HG02938 (cell line): ENCODE results near the gene STARD13.
"Not testable (repeated sequence)": the region's sequence is repeated elsewhere in the genome, so short reads cannot be mapped to it uniquely, and the experiment has no call there.

ENCODE experiments used
- ATAC-seq: cut with Tn5 transposase; IDR thresholded peaks from one replicate; pipeline ENCODE4 v1.9.1; 2021; ENCODE audit warnings: mild to moderate bottlenecking, moderate library complexity; ENCODE audit not compliant: unreplicated experiment

The STARD13 gene

DNA sequence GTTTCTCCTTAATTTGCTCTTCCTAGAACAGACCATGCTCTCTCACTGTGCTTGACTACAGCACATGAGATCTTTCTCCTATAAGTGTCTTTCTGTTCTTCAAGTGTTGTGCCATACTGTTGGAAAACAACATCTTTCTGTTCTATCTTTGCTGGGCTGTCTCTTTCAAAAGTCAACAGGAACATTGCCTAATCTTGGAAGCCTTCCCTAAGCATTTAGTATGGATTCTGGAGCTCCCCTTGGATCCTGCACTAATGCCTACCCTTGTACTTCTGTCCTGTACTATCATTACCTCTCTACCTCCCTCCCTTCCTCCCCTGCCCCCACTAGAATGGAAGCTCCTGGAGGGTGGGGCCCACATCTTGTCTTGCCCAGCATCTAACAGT is 26.8 kb downstream of the STARD13 start:
- no peak for ATAC-seq

DNA sequence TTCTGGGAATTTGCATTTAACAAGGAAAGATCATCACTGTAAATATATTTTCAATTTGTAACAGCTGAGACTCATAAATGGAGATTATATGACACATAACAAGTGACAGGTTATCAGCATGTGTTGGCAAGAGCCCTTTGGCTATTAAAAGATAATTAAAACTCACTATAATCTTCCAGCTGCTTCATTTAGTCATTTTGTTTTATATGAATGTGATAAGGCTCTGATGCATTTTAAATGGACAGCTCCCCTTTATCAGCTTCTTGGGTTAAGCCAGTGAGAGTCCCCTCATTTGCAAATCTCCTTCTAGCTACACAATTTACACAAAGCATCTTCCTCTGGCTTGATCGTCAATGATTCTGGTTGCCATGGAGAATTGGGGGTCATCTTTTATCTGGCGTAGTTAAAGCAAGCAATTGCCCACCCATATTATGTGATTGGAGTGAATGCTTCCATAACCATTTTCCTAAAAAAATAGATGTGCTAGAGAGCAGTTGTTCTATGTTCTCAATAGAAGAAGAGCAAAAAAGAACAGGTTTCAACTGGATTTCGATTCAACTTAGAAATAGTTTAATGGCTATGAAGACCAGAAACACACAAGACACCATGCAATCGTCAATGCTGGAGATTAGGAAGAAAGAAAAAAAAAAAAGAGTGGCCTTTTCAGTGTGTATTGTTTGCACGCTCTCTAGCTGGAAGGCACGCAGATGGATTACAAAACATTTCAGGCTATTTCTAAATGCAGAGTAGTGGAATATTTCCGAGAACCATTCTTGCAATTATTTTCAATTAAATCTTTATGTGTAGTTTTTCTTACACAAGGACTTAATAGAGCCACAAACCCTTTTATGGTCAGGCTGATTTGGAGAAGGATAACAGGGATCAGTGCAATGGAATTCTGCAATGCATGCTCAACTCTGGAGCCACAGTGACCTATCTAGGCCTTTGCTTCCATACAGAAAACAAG is 27.4 kb downstream of the STARD13 start:
- ATAC-seq, result no peak

- ATAC-seq, result no peak
Observed at GRCh38 chr13:33256148-33256840, 29.3 kb downstream of the STARD13 start.

- no peak for ATAC-seq
Observed at GRCh38 chr13:33252135-33252534, 33.4 kb downstream of the STARD13 start.

DNA sequence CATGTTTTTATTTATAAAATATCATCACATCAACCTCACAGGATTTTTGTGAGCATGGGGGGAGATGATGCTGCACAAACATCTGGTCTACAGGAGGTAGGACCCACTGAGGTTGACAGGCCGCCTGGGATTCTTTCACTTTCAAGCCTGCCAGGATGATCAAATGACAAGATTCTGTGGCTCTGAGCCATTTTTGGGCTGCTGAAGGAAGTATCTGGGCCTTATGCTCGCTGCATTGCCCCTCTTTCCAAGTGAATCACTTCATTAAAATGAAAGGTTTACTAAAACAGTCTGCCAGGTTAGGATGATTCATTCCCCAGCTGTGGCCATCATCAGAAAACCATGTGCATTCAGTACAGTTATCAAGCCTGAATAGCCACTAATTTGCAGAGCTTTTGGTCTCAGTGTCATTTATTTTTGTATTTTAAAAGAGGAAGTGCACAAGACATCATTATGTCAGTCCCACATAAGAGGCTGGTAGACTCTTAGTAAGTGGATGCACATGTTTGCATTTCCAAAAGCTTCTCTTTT is 34.4 kb downstream of the STARD13 start:
- ATAC-seq, result peak; percentile 82

DNA sequence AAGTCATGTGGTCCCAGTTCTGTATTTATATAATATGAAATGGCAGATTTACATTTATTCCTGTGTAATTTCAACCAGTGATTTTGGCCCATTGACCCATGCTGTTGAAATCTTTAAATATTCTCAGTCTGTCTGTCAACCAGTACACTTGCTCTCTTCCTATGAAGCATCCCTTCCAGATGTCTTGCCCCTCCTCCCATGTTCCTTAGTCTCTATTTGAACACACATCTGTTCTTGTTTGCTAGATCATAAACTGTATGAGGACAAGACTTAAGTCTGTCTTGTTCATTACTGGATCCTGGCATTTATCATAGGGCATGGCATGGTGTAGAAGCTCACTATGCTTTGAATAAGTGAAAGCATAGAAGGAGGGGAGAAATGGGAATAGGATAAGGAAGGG is 34.9 kb downstream of the STARD13 start:
- ATAC-seq, result no peak

DNA sequence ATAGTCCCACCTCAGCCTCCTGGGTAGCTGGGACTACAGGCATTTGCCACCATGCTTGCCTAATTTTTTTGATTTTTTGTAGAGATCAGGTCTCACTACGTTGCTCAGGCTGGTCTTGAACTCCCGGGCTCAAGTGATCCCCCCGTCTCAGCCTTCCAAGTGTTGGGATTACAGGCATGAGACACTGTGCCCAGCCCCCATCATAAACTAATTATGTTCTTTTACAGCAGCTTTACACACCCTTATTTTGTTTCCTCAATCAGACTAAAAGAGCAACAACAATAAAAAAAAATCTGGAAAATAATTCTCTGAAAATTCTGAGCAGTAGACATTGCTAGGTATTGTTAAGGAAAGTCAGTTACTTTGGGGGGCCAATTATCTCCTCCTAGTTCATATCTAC is 35.7 kb downstream of the STARD13 start:
- no peak for ATAC-seq

- no peak for ATAC-seq
Observed at GRCh38 chr13:33249066-33249465, 36.5 kb downstream of the STARD13 start.

GRCh38 chr13:33245505-33246158 is 39.9 kb downstream of the STARD13 start:
- ATAC-seq, result no peak

GRCh38 chr13:33244907-33245287 is 40.7 kb downstream of the STARD13 start:
- no peak for ATAC-seq

GRCh38 chr13:33244210-33244906 is 41.2 kb downstream of the STARD13 start:
- no peak for ATAC-seq

DNA sequence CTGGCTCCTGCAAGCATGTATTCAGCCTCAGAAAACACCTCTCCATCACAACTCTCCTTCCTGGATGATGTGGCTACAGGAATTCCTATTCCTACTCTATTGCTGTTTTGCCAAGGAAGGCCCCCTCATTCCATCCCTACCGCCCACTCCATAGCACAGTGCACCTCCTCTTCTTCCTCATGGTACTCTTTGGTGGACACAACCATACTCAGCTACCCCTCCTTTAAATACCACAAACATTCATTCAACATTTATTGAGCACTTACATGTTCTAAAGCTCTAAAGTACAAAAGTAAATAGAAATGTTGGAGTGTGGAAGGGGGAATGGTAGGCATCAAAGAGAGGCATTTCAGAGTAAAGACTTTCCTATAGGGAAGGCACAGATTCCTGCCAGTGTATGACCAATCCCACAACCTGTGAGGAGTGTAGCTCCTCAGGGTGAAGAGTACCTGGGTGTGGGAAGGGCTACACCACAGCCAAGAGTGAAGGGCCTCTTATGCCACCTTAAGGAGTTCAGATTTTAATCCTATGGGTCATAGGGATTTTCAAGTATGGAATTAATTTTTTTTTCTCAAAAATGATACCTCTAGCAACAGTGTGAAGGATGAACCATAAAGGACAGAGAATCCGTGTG is 42.5 kb downstream of the STARD13 start:
- ATAC-seq, result no peak

DNA sequence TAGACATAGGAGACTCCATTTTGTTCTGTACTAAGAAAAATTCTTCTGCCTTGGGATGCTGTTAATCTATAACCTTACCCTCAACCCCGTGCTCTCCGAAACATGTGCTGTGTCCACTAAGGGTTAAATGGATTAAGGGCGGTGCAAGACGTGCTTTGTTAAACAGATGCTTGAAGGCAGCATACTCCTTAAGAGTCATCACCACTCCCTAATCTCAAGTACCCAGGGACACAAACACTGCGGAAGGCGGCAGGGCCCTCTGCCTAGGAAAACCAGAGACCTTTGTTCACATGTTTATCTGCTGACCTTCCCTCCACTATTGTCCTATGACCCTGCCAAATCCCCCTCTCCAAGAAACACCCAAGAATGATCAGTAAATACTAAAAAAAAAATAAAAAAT is 43.2 kb downstream of the STARD13 start:
- not testable (repeated sequence) for ATAC-seq

DNA sequence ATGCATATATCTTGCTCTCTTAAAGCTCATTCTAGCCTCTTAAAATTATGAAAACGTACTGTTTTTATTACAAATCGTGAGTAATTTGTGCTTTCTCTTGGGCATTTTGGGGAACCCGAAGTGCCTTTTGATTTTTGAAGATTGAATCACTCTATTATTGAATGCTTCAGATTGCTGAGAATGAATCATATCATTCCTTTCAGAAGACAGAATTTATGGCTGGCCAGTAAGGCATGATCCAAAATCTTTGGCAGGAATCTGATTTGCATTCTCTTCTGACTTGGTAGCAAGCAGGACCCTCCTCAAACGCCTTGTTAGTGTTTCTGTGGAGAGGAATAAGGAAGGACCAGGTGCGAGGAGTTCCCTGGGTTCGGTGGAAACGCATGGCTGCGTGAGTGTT is 49.5 kb downstream of the STARD13 start:
- ATAC-seq, result no peak

DNA sequence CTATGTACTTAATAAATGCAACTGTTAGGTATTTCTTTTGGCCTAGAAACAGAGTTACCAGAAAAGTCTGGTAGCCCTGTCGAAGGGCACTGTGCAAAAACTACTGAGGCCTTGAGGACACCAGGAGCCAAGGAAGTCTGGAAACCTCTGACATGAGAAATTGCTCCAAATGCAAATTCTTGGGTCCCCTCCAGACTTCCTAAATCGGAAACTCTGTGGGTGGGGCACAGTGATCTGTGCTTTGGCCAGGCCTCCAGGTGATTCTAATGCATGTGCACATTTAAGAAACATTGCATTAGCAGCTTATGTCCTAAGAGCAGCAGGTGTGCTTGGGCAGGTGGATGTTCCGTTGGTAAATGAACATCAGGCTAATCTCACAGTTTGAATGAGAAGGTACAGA is 50.0 kb downstream of the STARD13 start:
- no peak for ATAC-seq

GRCh38 chr13:33235078-33235477 is 50.5 kb downstream of the STARD13 start:
- no peak for ATAC-seq

GRCh38 chr13:33233547-33233946 is 52.0 kb downstream of the STARD13 start:
- ATAC-seq, result no peak

- no peak for ATAC-seq
Observed at GRCh38 chr13:33232883-33233282, 52.7 kb downstream of the STARD13 start.

DNA sequence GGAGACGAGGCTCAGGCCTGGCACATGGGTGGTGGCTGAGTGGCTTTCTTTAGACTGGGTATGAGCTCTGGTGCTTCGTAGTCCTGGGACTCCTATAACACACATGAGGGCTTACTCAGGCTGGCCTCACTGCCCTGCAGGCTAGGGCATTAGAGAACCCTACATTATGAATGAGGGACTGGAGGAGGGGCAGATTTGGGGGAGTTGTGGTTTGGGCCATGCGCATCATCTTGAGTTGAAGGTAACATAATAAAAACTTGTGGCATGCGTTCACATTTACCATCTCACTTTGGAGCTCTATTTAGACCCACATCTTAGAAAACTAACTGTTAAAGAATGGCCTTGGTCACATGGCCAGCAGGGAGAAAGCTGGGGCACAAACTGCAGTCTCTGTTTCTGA is 54.2 kb downstream of the STARD13 start:
- no peak for ATAC-seq

- no peak for ATAC-seq
Observed at GRCh38 chr13:33230178-33230881, 55.2 kb downstream of the STARD13 start.
